NCI-H345 (cell line): Measurements from ENCODE around the gene EHMT2.

Experiments
- DNase-seq: peaks from one replicate; lab custom pipeline; 2025; lab: John Stamatoyannopoulos, UW

EHMT2 gene

DNA sequence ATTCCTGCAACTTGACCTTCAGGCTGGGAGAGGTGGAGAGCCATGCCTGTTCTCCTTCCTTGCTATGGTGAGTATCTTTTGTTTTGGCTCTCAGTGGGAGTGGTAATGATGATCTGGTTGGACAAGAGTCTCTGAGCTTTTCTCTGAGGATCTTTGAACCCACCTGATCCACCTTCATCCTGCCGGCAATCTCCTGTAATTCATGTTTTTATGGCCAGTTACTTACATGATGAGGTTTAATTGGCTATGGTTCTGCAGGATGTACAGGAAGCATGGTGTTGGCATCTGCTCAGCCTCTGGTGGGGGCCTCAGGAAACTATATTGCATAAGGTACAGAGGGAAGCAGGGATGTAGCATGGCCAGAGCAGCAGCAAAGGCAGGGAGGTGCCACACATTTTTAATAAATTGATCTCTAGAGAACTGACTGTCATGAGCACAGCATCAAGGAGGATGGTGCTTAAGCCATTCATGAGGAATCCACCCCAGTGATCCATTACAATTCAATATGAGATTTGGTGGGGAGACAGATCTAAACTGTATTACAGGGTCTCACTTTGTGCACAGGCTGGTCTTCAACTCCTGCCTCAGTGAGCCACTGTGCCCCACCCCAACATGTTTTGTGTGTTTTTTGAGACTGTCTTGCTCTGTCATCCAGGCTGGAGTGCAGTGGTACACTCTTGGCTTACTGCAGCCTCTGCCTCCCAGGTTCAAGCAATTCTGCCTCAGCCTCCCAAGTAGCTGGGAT, 60.0 kb downstream of the EHMT2 start:
- no peak for DNase-seq

DNA sequence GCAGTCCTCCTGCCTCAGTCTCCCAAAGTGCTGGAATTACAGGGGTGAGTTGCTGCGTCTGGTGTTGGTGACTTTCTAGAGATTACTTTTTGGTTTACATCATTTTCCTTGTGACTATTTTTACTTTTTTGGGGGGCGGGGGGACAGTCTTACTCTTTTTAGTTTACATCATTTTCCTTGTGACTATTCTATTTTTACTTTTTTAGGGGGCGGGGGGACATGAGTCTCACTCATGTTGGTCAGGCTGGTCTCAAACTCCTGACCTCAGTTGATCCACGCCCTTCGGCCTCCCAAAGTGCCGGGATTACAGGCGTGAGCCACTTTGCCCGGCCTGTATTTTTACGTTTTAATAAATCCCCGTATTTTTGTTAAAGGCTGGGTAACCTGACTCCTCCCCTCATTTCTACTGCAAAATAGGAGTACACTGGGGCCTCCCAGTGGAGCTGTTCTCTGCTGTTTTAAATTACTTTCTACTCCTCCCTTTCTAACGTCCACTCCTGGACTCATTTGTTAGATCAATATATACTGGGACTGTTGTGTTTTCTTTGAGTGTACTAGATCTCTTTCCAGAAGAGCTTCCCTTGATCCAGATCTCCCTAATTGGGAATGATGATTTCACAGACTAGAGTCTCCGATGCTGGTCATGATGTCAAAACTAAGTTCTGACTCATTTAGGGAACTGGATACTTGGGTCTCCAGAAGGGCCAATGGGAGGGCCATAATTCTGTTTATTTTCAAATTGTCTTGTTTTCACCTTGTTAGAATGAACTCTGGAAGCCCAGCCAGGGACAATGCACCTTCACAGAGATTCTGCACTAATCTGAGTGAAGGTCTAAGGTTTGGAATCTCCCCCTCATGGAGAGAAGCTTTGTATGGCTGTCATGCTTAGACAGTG, 60.8 kb downstream of the EHMT2 start:
- no peak for DNase-seq

DNA sequence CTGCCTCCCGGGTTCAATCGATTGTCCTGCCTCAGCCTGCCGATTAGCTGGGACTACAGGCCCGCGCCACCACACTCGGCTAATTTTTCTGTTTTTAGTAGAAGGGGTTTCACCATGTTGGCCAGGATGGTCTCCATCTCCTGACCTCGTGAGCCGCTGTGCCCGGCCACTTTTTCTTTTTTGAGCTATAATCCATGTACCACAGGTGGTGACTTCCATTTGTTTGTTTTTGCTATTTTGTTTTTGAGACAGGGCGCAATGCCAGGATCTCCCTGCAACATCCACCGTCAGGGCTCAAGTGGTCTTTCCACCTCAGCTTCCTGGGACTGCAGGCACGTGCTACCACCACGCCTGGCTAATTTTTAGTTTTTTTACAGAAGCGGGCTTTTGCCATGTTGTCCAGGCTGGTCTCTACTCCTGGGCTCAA, 61.4 kb downstream of the EHMT2 start:
- DNase-seq: peak; percentile 42

DNA sequence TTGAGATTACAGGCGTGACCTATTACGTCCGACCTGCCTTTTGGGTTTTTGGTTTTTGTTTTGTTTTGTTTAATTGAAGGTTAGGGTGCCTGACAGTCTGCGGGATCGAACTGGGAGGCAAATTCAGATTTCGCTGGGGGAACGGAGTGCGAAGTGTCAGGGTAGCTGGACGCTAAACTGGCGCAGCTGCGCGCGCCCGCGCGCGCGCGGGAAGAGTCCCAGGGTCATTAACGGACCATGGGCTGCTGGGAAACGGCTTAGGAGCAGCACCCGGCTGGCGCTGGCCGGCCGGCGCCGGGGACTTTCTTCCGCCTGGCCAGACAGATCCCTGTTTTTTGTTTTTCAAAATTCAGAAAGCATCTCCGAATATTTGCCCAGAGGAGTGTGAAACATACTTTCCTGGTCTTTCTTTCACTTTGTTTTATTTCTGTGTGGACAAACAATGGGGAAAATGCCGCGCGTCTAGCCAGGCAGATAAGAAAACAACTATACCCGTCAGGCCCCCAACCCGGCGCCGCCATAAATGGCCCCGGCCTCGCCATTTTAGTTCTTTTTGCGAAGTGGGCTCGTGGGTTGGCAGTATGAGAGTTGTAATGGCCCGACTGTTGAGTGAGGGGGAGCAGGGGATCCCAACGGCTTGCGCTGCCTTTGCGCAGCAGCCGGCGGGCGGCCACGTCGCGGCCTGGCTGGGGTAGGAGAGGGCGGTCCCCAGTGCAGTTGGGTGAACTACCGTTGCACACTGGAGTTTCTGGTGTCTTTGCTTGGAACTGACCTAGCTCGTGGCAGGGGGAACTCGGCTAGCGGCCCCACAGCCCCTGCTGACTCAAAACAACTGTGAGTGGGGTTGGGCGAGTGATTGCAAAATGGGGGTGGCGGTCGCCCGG, 62.9 kb downstream of the EHMT2 start:
- peak; percentile 86 for DNase-seq

DNA sequence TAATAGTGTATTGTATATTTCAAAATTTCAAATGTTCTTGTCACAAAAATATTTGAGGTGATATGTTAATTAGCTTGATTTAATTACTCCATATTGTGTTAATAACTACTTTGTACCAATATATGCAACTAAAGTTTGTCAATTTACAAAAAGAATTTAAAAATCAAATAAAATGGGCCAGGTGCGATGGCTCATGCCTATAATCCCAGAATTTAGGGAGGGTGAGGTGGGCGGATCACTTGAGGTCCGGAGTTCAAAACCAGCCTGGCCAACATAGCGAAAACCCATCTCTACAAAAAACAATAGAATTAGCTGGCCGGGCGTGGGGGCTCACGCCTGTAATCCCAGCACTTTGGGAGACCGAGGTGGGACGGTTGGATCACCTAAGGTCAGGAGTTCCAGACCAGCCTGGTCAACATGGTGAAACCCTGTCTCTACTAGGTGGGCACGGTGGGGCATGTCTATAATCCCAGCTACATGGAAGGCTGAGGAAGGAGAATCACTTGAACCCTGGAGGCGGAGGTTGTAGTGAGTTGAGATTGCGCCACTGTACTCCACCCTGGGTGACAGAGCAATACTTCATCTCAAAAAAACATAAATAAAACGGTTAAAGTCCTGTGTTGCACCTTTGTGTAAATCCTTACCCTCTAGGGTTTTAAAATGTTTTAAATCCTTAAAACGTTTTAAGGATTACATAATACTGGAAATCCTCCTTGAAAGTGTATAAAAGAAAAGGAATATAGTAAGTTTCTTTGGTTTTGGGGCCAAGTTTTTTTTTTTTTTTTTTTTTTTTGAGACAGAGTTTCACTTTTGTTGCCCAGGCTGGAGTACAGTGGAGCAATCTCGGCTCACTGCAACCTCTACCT, 65.9 kb downstream of the EHMT2 start:
- DNase-seq: no peak

DNA sequence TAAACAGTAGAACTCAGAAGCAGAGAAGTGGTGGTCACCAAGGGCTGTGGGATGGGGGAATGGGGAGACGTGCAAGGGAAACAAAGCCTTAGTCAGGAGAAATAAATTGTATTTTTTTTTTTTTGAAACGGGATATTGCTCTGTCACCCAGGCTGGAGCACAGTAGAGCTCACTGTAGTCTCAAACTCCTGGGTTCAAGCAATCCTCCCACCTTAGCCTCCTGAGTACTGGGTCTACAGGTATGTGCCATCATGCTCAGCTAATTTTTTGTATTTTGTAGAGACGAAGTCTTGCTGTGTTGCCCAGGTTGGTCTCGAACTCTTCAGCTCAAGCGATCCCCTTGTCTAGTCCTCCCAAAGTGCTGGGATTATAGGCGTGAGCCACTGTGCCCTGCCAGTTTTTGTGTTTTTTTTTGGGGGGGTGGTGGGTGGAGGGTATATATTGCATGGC, 66.6 kb downstream of the EHMT2 start:
- no peak for DNase-seq
